H1 (cell line): ENCODE measurements around the gene SPPL3. TPM values are rescaled to one million over a fixed set of nuclear protein-coding genes. Genes with fewer than 3 reads are reported as not detected.

Experiments
- CHD7 ChIP-seq: fragments of 300-600 bp; sonication (generic); IDR thresholded peaks from 2 replicates; pipeline ENCODE4 v1.7.1; 2012; ENCODE audit warnings: low read length, moderate library complexity, mild to moderate bottlenecking, inconsistent platforms; ENCODE audit not compliant: insufficient replicate concordance
- EZH2 ChIP-seq: fragments of 200-600 bp; sonication (generic); IDR thresholded peaks from 2 replicates; pipeline ENCODE4 v1.7.1; 2012; ENCODE audit warnings: low read depth, mild to moderate bottlenecking, moderate library complexity, low read length, inconsistent platforms; ENCODE audit not compliant: severe bottlenecking
- SIX5 ChIP-seq: IDR thresholded peaks from 2 replicates; pipeline ENCODE4 v1.6.1; 2011; ENCODE audit warnings: mild to moderate bottlenecking, low read depth, low read length
- SRF ChIP-seq: IDR thresholded peaks from 2 replicates; pipeline ENCODE4 v1.6.1; 2011; ENCODE audit warnings: mild to moderate bottlenecking, low read depth, low read length, moderate library complexity
- polyA plus RNA-seq, 7 experiments: library from polyadenylated mRNA; depleted of rRNA in 3 of 7; stranded (reverse) in 5 of 7; unstranded in 2 of 7; fragments of >200 nt in 5 of 7; fragments of 200-250 nt in 2 of 7; gene quantifications; 1 replicate in 5 of 7; 2 replicates in 1 of 7; 4 replicates in 1 of 7; pipeline versions ENCODE4 v1.2.1 to v1.2.3, GENCODE V29; 2011 to 2013; ENCODE audit warnings: missing spikeins in 2 of 7, mixed read lengths in 2 of 7
- total RNA-seq: library from RNA; stranded (reverse); fragmentation: NEBNext Ultra II Directional; extraction: Animal tissue kit (Norgen Biotek cat#: 25700); gene quantifications from 2 replicates; pipeline ENCODE4 v1.2.1, GENCODE V29; 2021

SPPL3 gene
- total and polyA plus RNA-seq, 2 of the 8 experiments (the other 6 are each of a cell fraction or from before 2014, with no cell fraction given), result 27.3 to 48.4 TPM

- TF ChIP-seq CHD7, result no peak
- no peak for TF ChIP-seq SRF
- no peak for TF ChIP-seq SIX5
- TF ChIP-seq EZH2, result no peak
Observed at GRCh38 chr12:120922279-120922678, 18.1 kb upstream of the SPPL3 start (continued).
